HG03103 (cell line): ENCODE results near the gene OR1N2.
"Not testable (repeated sequence)": the region's sequence is repeated elsewhere in the genome, so short reads cannot be mapped to it uniquely, and the experiment has no call there.

Source experiments
- ATAC-seq: cut with Tn5 transposase; IDR thresholded peaks from one replicate; pipeline ENCODE4 v1.9.1; 2021; ENCODE audit warnings: low read depth; ENCODE audit not compliant: unreplicated experiment

The OR1N2 gene

GRCh38 chr9:122552812-122553211 is at the start of gene OR1N2:
TSS of gene OR1N2 (plus strand) at chr9:122553112. CDS start at chr9:122553212, 100 bp downstream.
- no peak for ATAC-seq

- no peak for ATAC-seq
Observed at GRCh38 chr9:122506964-122507363, 45.9 kb upstream of the OR1N2 start.

- no peak for ATAC-seq
Observed at GRCh38 chr9:122510502-122510901, 42.4 kb upstream of the OR1N2 start, which contains the start of gene OR1J2. TSS of gene OR1J2 (plus strand) at chr9:122510802. CDS start at chr9:122510802, 0 bp downstream.

GRCh38 chr9:122518226-122518625 is 34.7 kb upstream of the OR1N2 start:
- no peak for ATAC-seq

- ATAC-seq = no peak
Observed at GRCh38 chr9:122518841-122519240, 34.1 kb upstream of the OR1N2 start, which contains the start of gene OR1J4. TSS of gene OR1J4 (plus strand) at chr9:122519141. CDS start at chr9:122519141, 0 bp downstream.

GRCh38 chr9:122519376-122519775 is 33.5 kb upstream of the OR1N2 start:
- no peak for ATAC-seq

GRCh38 chr9:122526602-122527001 is 26.3 kb upstream of the OR1N2 start:
- ATAC-seq = no peak

- ATAC-seq = no peak
Observed at GRCh38 chr9:122527193-122527592, 25.7 kb upstream of the OR1N2 start, which contains the start of gene OR1N1. TSS of gene OR1N1 (minus strand) at chr9:122527293. CDS start at chr9:122527293, 0 bp downstream.

GRCh38 chr9:122531157-122531556 is 21.8 kb upstream of the OR1N2 start:
- ATAC-seq = not testable (repeated sequence)

GRCh38 chr9:122536134-122536533 is 16.8 kb upstream of the OR1N2 start:
- no peak for ATAC-seq

GRCh38 chr9:122537066-122537465 is 15.8 kb upstream of the OR1N2 start:
- ATAC-seq = not testable (repeated sequence)

GRCh38 chr9:122538757-122539156 is 14.2 kb upstream of the OR1N2 start:
- ATAC-seq = no peak

- no peak for ATAC-seq
Observed at GRCh38 chr9:122546196-122546595, 6.7 kb upstream of the OR1N2 start.

- ATAC-seq = no peak
Observed at GRCh38 chr9:122551371-122551770, 1.5 kb upstream of the OR1N2 start.

- no peak for ATAC-seq
Observed at GRCh38 chr9:122561446-122561845, 8.5 kb downstream of the OR1N2 start.

- ATAC-seq = no peak
Observed at GRCh38 chr9:122562134-122562760, 9.3 kb downstream of the OR1N2 start.

- ATAC-seq = no peak
Observed at GRCh38 chr9:122567901-122568300, 15.0 kb downstream of the OR1N2 start.

GRCh38 chr9:122572456-122572855 is 19.5 kb downstream of the OR1N2 start:
- no peak for ATAC-seq

GRCh38 chr9:122579874-122580273 is 27.0 kb downstream of the OR1N2 start:
- ATAC-seq = no peak

- ATAC-seq = no peak
Observed at GRCh38 chr9:122580360-122580759, 27.4 kb downstream of the OR1N2 start.

- not testable (repeated sequence) for ATAC-seq
Observed at GRCh38 chr9:122583284-122583683, 30.4 kb downstream of the OR1N2 start, which contains the start of gene OR1L8. TSS of gene OR1L8 (minus strand) at chr9:122583384. CDS start at chr9:122568477, 14,907 bp downstream.
